Erythroblast (primary cell): ENCODE data around the gene LIF.

Source experiments
- GATA1 ChIP-seq: IDR thresholded peaks from 2 replicates; pipeline ENCODE4 v1.6.1; 2011; ENCODE audit warnings: low read depth, mild to moderate bottlenecking, control low read depth, low read length, moderate library complexity
- POLR2A ChIP-seq: IDR thresholded peaks from 2 replicates; pipeline ENCODE4 v1.6.1; 2011; ENCODE audit warnings: mild to moderate bottlenecking, low read length

DNA sequence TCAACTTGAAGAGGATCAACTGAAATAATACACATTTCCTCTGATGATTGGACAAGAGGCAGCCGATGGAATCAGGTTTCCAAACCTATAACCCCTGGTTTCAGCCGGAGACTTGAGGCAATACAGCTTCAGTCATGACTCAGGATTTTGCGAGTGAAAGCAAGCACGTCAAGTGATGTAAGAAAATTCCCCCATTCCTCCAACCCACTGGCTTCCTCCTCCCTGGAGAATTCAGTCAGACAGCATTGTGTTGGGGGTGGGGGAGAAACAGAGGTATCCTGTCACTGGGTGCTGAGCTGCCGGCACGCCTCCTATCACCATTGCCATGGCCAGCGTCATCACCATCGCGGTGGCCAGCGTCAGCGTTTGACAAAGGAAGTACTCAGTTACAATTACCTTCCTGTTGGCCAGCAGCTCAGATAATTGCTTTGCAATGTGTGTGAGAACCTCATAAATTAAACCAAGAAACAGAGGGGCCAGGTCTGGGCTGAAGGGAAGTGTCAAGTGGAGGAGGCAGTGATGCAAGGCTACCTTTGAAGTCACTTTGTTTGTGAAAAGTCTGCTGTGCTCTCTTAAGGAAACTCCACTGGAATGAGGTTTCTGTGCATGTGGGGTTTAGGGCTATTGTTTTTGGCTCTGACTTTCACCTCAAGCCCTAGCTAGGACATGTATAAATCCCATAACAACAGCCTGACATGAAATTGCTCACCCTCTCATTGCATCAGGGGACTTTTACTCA, 50.2 kb downstream of the LIF start:
- TF ChIP-seq POLR2A (no peak), GATA1 (no peak)
